GM12878 (cell line): ENCODE data around the gene LTBP3. TPM values are rescaled to one million over a fixed set of nuclear protein-coding genes. Genes with fewer than 3 reads are reported as not detected.

Experiments
- ATAC-seq: fragments of 200-7000 bp; cut with Tn5 transposase; 3 replicates; pipeline ENCODE4 v1.9.1; 2020; ENCODE audit warnings: mild to moderate bottlenecking, moderate library complexity
- BruUV-seq: library from RNA; stranded (reverse); fragments of 400-500 nt; replicated peaks from 2 replicates; lab custom pipeline; 2021; lab: Mats Ljungman, UMichigan
- CTCF ChIA-PET: fragments of 300-600 bp; sonication (Branson Sonifier 250); formaldehyde crosslinking; extraction: SDS; loops from one replicate; lab custom pipeline; 2021; ENCODE audit warnings: inconsistent platforms; lab: Yijun Ruan, JAX
- POLR2A ChIA-PET: fragments of 350-600 bp; formaldehyde crosslinking; extraction: SDS; loops from one replicate; lab custom pipeline; 2021; ENCODE audit warnings: inconsistent platforms; lab: Charles Lee
- RAD21 ChIA-PET: fragments of 300-600 bp; sonication (Branson Sonifier 250); formaldehyde crosslinking; loops from one replicate; lab custom pipeline; 2023; ENCODE audit warnings: antibody characterized with exemption; ENCODE audit not compliant: unreplicated experiment; lab: Charles Lee
- SMC1A ChIA-PET: fragments of 300-600 bp; sonication (Branson Sonifier 250); formaldehyde crosslinking; loops from one replicate; lab custom pipeline; 2023; ENCODE audit not compliant: unreplicated experiment, uncharacterized antibody; lab: Charles Lee
- DNase-seq: peaks from one replicate; pipeline ENCODE4 v3.0.0-alpha.2; 2011; ENCODE audit warnings: low read depth, low spot score
- FAIRE-seq: peaks from 3 replicates; lab custom pipeline; 2011; peaks lifted over from hg19 to GRCh38; lab: Jason Lieb, UNC
- H2AFZ ChIP-seq: 2 replicates; pipeline ENCODE4 v1.6.0; 2011; ENCODE audit warnings: low read depth, low read length, control low read depth; ENCODE audit not compliant: control insufficient read depth
- H3K27ac ChIP-seq: 2 replicates; pipeline ENCODE4 v1.5.1; 2011; ENCODE audit warnings: control low read depth; ENCODE audit not compliant: control insufficient read depth, insufficient read depth
- H3K27me3 ChIP-seq, 2 experiments: replicated peaks in 1 of 2; 2 replicates each; pipeline versions ENCODE4 v1.6.0 to v1.6.1; 2011; ENCODE audit warnings: low read length in 1 of 2; ENCODE audit not compliant: control insufficient read depth in 2 of 2, insufficient read depth in 2 of 2
- H3K36me3 ChIP-seq, 2 experiments: 2 replicates each; pipeline ENCODE4 v1.5.1; 2011; ENCODE audit warnings: low read length in 1 of 2; ENCODE audit not compliant: control insufficient read depth in 2 of 2, insufficient read depth in 2 of 2
- H3K4me1 ChIP-seq: 2 replicates; pipeline ENCODE4 v1.6.1; 2011; ENCODE audit warnings: mild to moderate bottlenecking, low read length, moderate library complexity, mixed read lengths; ENCODE audit not compliant: control insufficient read depth, insufficient read depth
- H3K4me2 ChIP-seq: 2 replicates; pipeline ENCODE4 v1.6.0; 2011; ENCODE audit warnings: control low read depth; ENCODE audit not compliant: control insufficient read depth, insufficient read depth
- H3K4me3 ChIP-seq: fragments of 200-600 bp; sonication (generic); 2 replicates; pipeline ENCODE4 v1.5.1; 2016
- H3K79me2 ChIP-seq: 2 replicates; pipeline ENCODE4 v1.6.0; 2011; ENCODE audit warnings: low read length; ENCODE audit not compliant: control insufficient read depth, insufficient read depth
- H3K9ac ChIP-seq: 2 replicates; pipeline ENCODE4 v1.8.0; 2011; ENCODE audit warnings: low read length, control low read depth, mixed read lengths; ENCODE audit not compliant: control insufficient read depth, insufficient read depth
- H3K9me3 ChIP-seq: replicated peaks from 3 replicates; pipeline ENCODE4 v1.5.1; 2011; ENCODE audit warnings: mild to moderate bottlenecking, low read length; ENCODE audit not compliant: control insufficient read depth, insufficient read depth
- H4K20me1 ChIP-seq: 2 replicates; pipeline ENCODE4 v1.6.0; 2011; ENCODE audit not compliant: control insufficient read depth, insufficient read depth
- ATF7 ChIP-seq: fragments of 450-650 bp; IDR thresholded peaks from 2 replicates; pipeline ENCODE4 v1.6.1; 2016; ENCODE audit warnings: low read depth, mild to moderate bottlenecking
- BHLHE40 ChIP-seq, 2 experiments: fragments of 450-650 bp in 1 of 2; IDR thresholded peaks; 2 replicates each; pipeline ENCODE4 v1.6.1; 2011 to 2017; ENCODE audit warnings: low read depth in 2 of 2, borderline replicate concordance in 1 of 2, improper control_type of control experiment in 1 of 2, low read length in 1 of 2, mild to moderate bottlenecking in 1 of 2
- CREM ChIP-seq: IDR thresholded peaks from 2 replicates; pipeline ENCODE4 v1.6.1; 2014; ENCODE audit warnings: antibody characterized with exemption, low read depth
- MTA3 ChIP-seq: IDR thresholded peaks from 2 replicates; pipeline ENCODE4 v1.6.1; 2012; ENCODE audit warnings: low read length, inconsistent platforms, borderline replicate concordance
- TCF12 ChIP-seq: IDR thresholded peaks from 2 replicates; pipeline ENCODE4 v1.6.1; 2011; ENCODE audit warnings: low read depth, mild to moderate bottlenecking, low read length
- ZBED1 ChIP-seq: IDR thresholded peaks from 2 replicates; pipeline ENCODE4 v1.6.1; 2016; ENCODE audit warnings: borderline replicate concordance
- WGBS: methylation state at CpG from one replicate; pipeline ENCODE4 v1.1.6; 2016; ENCODE audit warnings: low lambda C conversion rate; ENCODE audit not compliant: insufficient replicate concordance, insufficient coverage; ENCODE audit errors: missing lambda C conversion rate; 5-methylcytosine and 5-hydroxymethylcytosine counted together
- in situ Hi-C: fragments of 300-500 bp; cut with MboI; formaldehyde crosslinking; loops from 9 replicates; pipeline ENCODE4 v1.14.3; 2018; ENCODE audit warnings: mixed read lengths
- intact Hi-C: fragments of 100-400 bp; cut with micrococcal nuclease; formaldehyde crosslinking; loops from one replicate; pipeline ENCODE4 v1.14.2; 2022; ENCODE audit not compliant: unreplicated experiment
- polyA plus RNA-seq, 11 experiments: library from polyadenylated mRNA; depleted of rRNA in 4 of 11; unstranded in 6 of 11; stranded (reverse) in 5 of 11; fragments of >200 nt; fragmentation: Nextera tagmentation in 4 of 11; fragmentation: Illumina TruSeq in 1 of 11; extraction: Ambion mirVana in 4 of 11; extraction: Trizol in 1 of 11; gene quantifications; 1 replicate in 1 of 11; 2 replicates in 10 of 11; pipeline versions ENCODE4 v1.2.1 to v1.2.3, GENCODE V29; 2011 to 2016; ENCODE audit warnings: inconsistent platforms in 2 of 11, missing spikeins in 2 of 11, low read depth in 1 of 11
- total RNA-seq, 4 experiments: library from RNA; depleted of rRNA in 3 of 4; stranded (reverse); fragments of >200 nt in 3 of 4; fragmentation: Illumina TruSeq in 1 of 4; extraction: Trizol in 1 of 4; gene quantifications; 2 replicates each; pipeline versions ENCODE4 v1.2.1 to v1.2.3, GENCODE V29; 2013 to 2021
- TF ChIP-seq, protein P1 (sequence below): fragments of 450-650 bp; formaldehyde crosslinking; IDR thresholded peaks from 2 replicates; pipeline ENCODE4 v1.4.0; 2022; ENCODE audit warnings: mild to moderate bottlenecking, moderate library complexity

LTBP3 gene
- total and polyA plus RNA-seq, 10 of the 15 experiments (the other 5 are each of a cell fraction or from before 2014, with no cell fraction given) = 2.2 to 12.2 (median 6.2) TPM; not detected in 2

DNA sequence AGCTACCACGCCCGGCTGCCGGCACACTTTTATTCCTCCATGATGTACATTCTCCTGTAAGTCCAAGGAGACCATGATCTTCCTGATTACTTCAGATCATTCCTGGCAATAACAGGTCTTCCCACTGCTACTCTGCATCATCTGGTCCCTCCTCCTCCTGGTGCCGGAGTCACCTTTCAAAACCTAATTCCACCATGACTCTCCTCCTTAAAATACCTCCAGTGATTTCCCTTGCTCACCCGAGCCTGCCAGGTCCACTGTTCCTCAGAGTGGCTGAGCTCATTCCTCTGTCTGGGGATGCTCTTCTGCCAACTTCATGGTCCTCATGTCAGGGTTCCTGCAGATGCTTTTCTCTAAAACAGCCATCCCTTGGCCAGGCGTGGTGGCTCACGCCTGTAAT lies 3.9 kb upstream of the LTBP3 start:
- ATAC-seq (no peak), DNase-seq (no peak), FAIRE-seq (no peak)
- BruUV-seq = no TSS peak
- RAD21 ChIA-PET = interaction anchor here (0.7 kb wide), 1 partner anchor 55 kb away, joined by 6 read pairs; no protein-coding TSS in a partner anchor
- WGBS = 63% methylated on average over 7 of the region's 7 CpGs
- intact Hi-C loops (no loop called here), in situ Hi-C loops (no loop called here)
- SMC1A ChIA-PET = no interaction called here
- H2AFZ ChIP-seq = no peak overlapping the region
- H3K9me3 ChIP-seq = no peaks in the 10 kb centered on the region
- POLR2A ChIA-PET = interaction anchor here (0.6 to 2.0 kb wide), 3 partner anchors 13 to 518 kb away, joined by 5 to 9 read pairs (median 8); no protein-coding TSS in a partner anchor
- no peaks in the 10 kb centered on the region; a peak in 2 of 4 replicates for H3K27me3 ChIP-seq
- no peak overlapping the region for H3K4me3 ChIP-seq
- no peak overlapping the region for H3K9ac ChIP-seq
- no peaks in the 10 kb centered on the region for H4K20me1 ChIP-seq
- CTCF ChIA-PET = interaction anchor here (0.6 to 1.5 kb wide), 3 partner anchors 8 to 22 kb away, joined by 3 to 7 read pairs (median 3); partner anchors contain the start of genes FAM89B and ZNRD2
- H3K79me2 ChIP-seq = no peaks in the 10 kb centered on the region
- no peak overlapping the region for H3K27ac ChIP-seq
- no peak overlapping the region for H3K4me2 ChIP-seq
- TF ChIP-seq TCF12 (no peak), ZBED1 (no peak), MTA3 (no peak), ATF7 (no peak), CREM (no peak), BHLHE40 (IDR thresholded peaks at IDR 0.05; ENCODE audit: borderline replicate concordance in 1 of 2, low read depth in 2 of 2, low read length in 1 of 2) (no peak)
- TF ChIP-seq, protein P1, sequence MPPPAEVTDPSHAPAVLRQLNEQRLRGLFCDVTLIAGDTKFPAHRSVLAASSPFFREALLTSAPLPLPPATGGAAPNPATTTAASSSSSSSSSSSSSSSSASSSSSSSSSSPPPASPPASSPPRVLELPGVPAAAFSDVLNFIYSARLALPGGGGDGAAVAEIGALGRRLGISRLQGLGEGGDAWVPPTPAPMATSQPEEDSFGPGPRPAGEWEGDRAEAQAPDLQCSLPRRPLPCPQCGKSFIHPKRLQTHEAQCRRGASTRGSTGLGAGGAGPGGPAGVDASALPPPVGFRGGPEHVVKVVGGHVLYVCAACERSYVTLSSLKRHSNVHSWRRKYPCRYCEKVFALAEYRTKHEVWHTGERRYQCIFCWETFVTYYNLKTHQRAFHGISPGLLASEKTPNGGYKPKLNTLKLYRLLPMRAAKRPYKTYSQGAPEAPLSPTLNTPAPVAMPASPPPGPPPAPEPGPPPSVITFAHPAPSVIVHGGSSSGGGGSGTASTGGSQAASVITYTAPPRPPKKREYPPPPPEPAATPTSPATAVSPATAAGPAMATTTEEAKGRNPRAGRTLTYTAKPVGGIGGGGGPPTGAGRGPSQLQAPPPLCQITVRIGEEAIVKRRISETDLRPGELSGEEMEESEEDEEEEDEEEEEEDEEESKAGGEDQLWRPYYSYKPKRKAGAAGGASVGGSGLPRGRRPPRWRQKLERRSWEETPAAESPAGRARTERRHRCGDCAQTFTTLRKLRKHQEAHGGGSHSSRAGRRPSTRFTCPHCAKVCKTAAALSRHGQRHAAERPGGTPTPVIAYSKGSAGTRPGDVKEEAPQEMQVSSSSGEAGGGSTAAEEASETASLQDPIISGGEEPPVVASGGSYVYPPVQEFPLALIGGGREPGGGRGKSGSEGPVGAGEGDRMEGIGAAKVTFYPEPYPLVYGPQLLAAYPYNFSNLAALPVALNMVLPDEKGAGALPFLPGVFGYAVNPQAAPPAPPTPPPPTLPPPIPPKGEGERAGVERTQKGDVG (CRISPR knock-in tag) = no peak
- H3K4me1 ChIP-seq = peaks cover 8% of the 10 kb centered on the region
- H3K36me3 ChIP-seq = no peaks in the 10 kb centered on the region
